ENCODE results near the gene TBC1D8.

Gene TBC1D8

DNA sequence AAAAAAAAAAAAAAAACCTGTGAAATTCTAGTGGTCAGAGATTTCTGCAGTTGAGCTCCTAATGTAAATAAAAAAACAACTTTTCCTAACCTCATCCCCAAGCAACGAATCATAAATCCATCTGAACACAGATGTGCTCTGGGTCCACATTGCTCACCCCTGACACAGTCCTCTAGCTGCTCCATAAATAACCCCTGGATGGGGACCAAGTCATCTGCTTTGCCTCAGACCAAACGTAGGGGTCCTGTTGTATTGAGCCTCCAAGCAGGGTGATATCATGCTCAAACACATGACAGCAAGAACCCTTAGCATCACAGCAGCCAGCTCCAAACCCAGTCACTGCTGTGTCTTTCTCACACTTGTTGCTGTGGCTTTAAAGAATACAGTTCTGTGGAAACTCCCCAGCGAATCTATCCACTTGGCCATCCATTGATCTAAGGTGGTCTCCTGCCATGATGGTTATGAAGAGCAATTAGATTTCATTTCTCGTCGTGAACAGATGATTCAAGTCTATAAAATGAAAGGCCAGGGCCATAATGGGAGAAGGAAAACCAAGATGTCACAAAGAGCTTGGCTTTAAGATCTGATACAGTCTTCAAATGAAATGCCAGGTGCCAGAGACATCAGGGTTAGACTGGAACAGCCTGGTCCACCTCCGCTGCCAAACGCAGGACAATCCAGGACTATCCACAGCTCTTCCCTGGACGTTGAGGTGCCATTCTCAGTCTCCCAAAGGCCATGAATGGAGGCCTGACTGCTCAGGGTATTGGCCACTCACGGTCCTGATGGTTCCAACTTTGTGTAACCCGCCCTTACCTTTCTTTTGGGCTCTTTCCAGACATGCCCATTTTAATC, 39.0 kb downstream of the TBC1D8 start:
- DNase-seq: no peak

DNA sequence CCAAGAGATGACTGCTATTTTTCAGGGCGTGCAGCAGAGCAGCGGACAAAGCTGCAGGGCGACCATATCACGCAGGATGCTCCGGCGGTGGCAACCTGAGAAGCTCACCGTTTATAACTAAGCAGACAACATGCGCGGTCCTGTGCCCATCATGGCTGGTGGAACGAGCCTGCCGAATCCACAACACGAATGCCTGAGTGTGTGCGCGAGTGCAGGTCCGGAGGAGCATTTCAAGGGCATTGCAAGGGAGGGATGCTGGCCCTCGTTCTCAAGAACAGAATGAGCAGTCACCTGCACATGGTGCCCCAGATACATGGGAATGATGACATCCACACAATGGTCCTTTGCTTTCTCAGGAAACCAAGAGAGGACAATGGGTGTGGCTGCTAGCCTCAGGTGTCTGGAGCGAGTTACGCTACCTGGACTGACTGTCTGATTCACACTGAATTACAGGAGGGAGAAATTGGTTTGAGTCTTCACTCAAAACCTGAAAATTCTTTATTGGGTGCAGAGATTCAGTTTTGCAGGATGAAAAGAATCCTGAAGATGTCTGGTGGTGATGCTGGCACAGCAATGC, 39.8 kb downstream of the TBC1D8 start:
- no peak for DNase-seq

DNA sequence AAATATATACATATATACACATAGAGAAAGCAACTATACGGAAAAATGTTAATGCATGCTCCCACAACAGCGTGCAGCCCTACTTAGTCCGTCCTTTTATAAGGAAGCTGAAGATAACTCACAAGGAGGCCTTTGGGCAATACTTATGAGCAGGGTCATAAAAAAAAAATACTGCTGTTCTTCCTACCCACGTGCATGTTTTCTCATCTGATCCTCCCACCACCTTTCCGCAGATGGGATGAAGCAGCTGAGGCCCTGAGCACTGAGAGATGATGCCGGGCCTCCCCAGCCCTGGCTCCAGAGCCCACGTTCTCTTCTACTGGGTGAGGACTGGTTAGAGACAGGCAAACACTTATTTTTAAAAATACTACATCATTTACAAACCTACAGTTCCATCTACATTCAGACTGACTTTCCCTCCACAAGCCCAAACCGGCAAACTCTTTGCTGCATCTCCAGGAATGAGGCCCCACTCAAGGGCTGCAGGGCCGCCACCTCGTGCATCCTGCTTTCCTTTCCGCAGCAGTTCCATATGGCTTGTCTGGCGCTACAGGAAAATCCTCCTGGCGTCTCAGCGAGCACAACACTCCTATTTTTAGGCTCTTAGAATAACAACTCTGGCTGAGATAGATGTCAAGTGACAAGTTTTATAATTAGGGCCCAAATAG, 41.6 kb downstream of the TBC1D8 start:
- no peak for DNase-seq

DNA sequence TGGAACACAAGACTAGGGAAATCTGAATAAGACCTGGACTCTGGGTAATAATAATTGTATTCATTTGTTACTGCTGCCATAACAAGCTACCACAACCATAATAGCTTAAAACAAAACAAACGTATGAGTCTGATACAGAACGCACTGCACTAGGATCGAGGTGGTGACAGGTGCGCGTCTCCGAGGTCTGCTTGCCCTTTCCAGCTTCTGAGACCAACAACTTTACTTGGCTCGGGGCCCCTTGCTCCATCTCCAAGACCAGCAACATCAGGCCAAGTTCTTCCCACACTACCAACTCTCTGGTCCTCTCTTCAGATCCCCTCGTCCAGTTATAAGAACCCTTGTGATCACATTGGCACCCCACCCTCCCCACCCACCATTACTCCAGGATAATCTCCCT, 42.8 kb downstream of the TBC1D8 start:
- DNase-seq: no peak

DNA sequence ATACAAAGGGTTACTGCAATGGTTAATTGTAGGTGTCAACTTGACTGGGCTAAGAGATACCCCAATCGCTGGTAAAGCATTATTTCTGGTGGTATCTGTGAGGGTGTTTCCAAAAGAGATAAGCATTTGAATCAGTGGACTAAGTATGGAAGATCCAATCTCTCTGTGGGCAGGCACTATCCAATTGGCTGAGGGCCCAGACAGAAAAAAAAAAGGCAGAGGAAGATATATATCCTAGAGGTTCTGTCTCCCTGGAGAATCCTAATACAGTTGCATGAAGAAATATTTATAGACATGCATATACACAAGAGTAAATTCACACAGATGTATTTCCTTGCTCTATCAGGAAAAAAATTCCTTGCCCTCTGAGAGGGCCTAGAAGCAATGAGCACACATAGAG, 43.9 kb downstream of the TBC1D8 start:
- DNase-seq: no peak

DNA sequence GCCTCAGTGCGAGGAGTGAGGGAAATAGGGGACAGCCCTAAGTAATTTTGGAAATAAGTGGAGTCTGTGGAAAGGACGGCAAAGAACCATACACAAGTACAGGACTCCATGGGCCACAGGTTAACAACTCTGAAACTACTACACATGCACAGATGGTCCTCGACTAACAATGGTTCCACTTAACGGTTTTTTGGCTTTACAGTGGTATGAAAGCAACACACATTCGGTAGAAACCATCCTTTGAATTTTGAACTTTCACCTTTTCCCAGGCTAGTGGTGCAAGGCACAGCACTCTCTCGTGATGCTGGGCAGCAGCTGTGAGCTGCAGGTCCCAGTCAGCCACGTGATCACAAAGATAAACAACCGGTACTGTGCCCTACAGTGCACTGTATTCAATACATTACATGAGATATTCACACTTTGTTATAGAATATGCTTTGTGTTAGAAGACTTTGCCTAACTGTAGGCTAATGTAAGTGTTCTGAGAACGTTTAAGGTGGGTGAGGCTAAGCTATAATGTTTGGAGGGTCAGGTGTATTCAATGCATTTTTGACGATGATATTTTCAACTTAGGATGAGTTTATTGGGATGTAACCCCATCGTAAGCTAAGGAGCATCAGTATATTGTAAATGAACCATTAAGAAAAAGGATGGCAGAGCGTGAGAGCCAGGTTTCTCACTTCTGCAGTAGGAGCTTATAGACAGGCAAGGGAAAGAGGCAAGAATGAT, 44.6 kb downstream of the TBC1D8 start:
- no peak for DNase-seq

DNA sequence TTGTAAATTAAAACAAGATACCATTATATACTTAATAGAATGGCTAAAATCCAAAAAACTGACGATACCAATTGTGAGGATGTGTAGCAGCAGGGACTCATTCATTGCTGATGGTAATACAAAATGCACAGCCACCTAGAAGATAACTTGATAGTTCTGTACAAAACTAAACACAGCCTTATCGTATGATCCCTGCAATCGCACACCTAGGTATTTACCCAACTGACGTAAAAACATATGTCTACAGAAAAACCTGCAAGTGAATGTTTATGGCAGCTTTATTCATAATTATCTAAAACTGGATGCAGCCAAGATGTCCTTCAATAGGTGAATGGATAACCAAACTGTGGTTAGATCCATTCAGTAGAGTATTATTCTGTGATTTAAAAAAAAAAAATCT, 45.5 kb downstream of the TBC1D8 start:
- no peak for DNase-seq

DNA sequence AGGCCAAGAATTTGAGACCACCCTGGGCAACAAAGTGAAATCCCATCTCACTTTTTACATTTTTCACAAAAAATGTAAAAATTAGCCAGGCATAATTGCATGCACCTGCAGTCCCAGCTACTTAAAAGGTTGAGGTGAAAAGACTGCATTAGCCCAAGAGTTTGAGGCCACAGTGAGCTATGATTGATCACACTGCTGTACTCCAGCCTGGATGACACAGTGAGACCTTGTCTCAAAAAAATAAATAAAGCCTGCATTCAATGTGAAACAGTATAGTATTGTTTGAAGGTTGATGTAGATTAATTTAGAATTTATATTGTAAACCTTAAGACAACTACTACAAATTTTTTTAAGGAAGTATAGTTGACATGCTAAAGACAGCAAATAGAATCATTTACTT, 53.5 kb downstream of the TBC1D8 start:
- DNase-seq: no peak

DNA sequence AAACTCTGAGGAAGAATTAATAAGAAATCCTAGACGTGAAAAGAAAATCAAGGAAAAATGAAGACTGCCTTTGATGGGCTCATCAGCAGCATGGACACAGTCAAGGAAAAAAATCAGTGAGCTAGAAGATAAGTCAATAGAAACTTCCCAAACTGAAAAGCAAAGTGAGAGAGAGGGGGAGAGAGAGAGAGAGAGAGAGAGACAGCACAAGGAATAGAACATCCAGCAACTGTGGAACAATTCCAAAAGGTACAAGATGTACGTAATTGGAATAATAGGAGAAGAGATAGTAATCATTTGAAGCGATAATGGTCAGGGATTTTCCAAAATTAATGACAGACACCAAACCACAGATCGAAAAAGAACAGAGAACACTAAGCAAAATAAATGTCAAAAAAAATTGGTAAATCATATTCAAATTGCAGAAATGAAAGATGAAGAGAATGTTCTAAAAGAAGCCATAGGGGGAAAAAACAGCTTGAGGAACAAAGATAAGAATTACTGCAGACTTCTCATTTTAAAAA, 54.5 kb downstream of the TBC1D8 start:
- no peak for DNase-seq

DNA sequence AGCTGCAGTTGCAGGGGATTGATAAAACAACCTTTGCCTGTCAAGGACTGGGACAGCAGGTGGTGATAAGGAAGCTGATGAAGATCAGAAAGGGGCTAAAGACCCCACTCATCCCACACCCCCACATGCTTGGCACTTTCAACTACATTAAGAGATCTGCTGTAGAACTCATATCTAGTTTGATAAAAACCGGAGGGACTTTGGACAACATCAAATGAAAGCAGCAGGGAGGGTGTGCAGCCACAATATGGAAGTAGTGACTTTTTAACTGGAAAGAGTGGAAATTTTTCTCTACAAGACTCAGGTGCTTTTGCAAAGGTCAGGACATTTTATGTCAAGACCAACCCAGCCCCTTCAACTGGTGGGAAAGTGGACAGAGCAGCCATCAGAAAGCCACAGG, 56.8 kb downstream of the TBC1D8 start:
- DNase-seq: no peak

DNA sequence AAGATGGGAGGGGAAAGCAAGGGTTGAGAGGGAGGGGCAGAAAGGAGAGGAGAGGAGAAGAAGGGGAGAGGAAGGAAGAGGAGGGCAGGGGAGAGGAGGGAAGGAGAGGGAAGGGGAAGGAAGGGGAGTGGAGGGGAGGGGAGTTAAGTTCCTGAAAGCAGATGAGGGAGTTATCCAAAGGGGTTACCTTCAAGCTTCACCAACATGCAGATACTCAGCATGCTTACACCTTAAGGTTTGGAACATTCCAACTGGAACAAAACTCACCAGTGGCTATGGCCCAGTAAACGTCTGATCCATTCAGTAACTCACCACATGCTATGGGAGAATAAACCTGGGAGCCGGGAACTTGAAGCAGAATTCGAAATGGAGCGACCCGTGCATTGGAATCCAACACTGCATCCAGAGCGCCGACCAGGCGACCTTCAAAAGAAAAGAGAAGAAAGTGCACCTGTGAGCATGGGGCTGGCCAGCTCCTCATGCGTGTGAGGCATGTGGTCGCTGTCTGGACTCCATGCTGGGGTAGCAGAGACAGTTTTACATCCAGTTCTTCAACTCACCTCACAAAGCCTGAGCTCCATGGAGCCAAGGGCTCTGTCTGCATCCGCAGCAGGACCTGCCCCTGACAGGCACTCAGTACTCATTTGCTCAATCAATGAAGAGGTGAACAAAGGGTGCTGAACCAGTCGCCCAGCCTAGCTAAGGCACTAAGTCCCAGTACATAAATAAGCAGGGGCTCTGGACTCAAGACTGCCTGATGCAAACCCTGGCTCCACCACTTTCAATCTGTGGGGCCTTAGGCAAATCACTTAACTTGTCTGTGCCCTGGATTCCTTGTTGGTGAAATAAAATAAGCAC, 61.0 kb downstream of the TBC1D8 start:
- no peak for DNase-seq

DNA sequence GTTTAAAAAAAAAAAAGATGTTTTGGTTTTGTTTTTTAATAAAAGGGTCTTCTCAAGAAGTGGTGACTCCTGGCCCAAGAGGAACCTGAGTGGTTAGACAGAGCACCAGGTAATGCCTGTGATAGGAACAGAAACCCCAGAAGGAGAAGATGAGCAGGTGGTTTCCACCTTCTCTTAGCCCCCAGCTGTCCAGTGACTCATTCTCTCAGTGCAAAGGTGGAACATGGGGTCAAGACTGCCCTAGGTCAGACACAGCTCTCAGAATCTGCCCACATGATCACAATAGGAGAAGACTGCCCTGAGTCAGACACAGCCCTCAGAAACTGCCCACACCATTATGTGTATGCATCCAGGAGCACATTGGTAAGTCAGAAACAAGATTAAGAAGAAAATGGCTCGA, 61.8 kb downstream of the TBC1D8 start:
- no peak for DNase-seq

DNA sequence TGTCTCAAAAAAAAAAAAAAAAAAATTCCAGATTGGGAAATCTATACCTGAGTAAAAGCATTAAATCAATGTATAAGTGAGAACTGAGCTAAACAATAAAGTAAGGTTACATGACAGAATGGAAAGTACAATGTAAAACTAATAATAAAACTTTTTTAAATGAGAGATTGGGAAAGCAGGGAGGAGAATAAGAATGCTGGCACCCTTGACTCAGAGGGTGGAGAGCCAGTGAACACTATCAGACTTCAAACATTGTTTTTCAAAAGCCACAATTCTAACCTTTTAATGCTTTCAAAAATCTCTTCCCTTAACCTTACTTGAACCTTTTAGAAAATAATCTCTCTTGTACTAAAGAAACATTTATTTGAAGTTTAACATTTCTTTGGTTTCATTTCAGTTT, 63.5 kb downstream of the TBC1D8 start:
- no peak for DNase-seq

DNA sequence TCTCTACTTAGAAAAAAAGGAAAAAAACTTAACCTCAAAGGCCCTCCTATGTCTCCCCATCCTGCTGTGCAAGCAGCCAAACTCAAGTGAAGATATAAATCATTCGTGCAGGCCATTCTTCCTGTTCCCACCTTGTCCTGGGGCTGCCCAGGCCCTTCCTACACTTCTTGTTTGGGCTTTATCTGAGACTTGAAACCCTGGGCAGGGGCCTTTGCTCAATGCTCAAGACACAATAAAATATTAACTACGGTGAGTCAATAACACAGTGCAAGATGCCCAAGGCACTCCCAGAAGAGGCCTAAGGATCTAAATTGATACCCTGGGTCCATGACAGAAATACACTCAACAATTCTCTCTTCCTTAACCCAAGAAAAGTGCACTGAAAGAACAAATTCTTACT, 67.6 kb downstream of the TBC1D8 start:
- DNase-seq: no peak

DNA sequence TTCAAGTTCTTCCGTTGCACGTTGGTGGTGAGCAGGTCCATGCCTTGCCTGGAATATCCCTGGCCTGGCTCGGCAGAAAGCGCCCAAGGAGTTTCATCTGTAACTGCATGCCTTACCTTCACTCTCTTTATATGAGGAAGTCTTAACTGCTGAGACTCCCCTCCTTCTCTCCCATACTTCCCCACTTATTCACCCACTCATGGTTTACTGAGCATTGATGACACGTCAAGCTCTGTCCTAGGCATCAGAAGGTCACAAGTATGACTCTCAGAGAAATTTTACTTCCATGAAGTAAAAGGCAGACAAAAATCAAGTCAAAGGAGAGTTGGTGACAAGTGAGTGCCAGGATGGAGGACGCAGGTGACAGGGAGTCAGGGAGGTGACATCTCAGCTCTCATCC, 68.2 kb downstream of the TBC1D8 start:
- DNase-seq: no peak

DNA sequence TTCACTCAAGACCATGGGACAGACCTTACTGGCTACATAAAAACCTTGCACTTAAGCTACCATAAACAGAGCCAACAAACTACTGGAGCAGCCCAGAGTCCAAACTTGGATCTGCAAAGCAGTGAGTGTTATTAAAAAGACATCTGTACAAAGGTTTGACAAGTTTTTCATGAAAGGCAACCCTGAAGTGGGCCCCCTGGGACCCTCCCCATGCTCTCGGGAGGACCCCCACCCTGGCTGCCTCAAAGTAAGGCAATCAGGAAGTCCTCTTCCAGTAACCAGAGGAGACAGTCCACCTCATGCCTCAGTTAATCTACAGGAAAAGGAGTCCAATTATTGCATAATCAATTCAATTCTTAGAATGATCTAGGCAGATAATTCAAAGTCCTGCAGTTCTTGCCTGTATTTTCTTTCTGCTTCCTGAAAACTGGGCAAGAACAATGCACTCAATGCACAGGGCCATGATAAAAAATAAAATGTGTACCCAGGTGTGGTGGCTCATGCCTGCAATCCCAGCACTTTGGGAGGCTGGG, 69.7 kb downstream of the TBC1D8 start:
- no peak for DNase-seq

DNA sequence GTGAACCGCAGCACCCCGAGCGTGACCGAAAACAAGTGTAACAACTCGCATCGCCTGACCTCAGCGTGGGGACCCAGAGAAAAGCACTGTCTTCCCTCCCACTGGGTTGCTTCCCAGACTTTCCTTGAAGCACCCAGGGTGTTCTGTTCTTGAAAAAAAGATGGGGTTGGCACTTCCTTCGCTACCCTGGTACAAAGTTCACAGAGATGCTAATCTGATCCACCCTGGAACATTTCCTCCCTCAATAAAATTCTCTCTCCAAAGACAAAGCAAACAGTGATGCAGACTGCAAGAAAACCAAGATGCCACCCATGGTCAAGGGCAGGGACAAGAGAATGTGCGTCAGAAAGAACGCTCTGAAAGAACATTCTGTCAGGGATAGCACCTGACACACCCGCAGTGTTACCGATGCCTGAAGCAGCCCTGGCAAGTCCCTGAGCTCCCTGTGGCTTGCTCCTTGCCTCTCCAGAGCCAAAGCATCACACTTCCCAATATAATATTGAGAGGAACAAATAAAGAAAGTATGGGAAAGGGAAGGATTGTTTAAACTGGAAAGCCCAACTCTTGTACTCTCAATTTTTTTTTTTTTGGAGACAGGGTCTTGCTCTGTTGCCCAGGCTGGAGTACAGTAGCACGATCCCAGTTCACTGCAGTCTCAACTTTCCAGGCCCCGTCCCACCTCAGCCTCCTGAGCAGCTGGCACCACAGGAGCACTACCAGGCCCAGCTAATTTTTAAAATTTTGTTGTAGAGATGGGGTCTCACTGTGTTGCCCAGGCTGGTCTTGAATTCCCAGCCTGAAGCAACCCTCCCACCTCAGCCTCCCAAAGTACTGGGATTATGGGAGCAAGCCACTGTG, 70.7 kb downstream of the TBC1D8 start:
- DNase-seq: no peak

DNA sequence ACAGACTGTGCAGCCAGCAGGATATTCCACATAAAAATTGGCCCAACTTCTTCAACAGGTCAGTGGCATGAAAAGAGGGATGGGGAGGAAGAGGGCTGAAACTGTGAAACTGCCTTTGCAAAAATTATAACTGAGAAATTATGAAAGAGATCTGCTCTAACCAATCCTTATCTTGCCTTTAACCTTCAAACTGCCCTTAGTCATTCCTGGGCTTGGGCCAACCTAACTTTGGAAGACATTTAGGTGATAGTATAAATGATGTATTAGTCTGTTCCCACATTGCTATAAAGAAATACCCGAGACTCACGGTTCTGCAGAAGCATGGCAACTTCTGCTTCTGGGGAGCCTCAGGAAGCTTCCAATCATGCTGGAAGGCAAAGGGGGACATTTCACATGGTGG, 74.6 kb downstream of the TBC1D8 start:
- DNase-seq: no peak

DNA sequence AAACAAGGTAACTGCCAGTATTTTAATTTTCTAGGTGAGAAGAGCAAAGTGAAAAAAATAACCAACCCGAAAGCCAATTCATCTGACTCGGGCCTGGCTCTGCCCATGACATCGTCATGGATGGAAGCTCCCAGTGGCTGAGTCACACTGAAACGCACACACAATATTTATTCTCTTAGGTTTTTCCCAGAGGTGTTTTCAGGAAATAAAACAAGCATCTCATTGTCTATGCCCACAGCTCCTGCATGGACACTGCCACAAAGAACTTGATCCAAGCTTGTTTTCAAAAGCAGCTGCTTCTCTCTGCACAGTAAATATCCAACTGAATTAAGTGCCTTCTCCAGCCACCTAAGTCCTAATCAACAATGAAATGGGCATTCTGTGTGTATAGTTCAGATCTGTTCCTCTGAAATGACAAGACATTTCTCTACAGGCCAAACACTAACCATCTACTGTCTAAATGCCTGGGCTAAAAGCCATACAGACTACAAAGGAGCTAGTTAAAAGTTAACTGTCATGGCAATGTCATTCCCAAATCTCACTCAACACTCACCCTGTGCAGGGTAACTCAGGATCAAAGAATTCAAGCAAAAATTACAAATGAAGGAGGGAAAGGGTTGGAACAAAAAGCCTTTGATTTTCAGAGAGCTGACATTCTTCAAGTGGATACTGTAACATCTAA, 86.2 kb downstream of the TBC1D8 start:
- DNase-seq: no peak

DNA sequence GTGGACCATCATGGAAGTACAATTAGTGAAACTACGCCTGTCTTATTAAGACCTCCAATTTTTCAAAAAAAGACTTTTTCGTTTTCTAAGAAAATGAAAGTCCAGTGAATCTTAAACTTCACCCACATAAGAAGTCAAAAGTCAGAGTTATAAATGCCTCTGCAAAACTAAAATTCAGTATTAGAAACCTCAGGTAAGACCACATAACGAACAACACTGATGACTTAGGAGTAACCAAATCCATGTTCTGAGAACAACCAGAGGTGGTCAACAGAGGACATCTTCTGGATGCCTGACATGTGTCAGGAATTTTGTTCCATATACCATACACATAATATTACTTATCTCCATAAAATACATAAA, 86.7 kb downstream of the TBC1D8 start:
- DNase-seq: no peak

DNA sequence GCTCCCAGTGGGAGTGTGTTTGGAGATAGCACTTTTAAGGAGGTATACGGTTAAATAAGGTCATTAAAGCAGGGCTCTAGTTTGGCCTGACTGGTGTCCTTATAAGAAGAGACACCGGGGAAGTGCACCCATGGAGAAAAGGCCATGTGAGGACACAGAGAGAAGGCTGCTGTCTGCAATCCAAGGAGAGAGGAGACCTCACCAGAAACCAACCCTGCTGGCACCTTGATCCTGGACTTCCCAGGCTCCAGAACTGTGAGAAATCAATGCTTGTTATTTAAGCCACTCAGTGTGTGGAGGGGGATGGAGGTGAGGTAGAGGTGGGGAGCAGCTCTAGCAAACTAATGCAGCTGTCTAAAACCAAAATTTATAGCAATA, 87.1 kb downstream of the TBC1D8 start:
- DNase-seq: no peak
